RWPE2 (cell line): ENCODE results near the gene RAPSN.
A peak's percentile ranks its signal among the peaks of the same experiment; 100 is the strongest.

Experiments
- ATAC-seq: fragments of 200-7000 bp; cut with Tn5 transposase; 3 replicates; pipeline ENCODE4 v1.9.1; 2021; ENCODE audit warnings: low read depth
- DNase-seq: peaks from one replicate; pipeline ENCODE4 v3.0.0-alpha.2; 2020; ENCODE audit warnings: low spot score
- H3K27ac ChIP-seq: fragments of 450-650 bp; 2 replicates; pipeline ENCODE4 v1.5.1; 2017; ENCODE audit warnings: mild to moderate bottlenecking; ENCODE audit not compliant: poor library complexity, severe bottlenecking
- H3K27me3 ChIP-seq: fragments of 250-450 bp; sonication (Bioruptor Pico); 2 replicates; pipeline ENCODE4 v1.5.1; 2021; ENCODE audit warnings: mild to moderate bottlenecking, moderate library complexity; ENCODE audit not compliant: insufficient read depth, poor library complexity, severe bottlenecking
- H3K36me3 ChIP-seq: fragments of 250-450 bp; sonication (Bioruptor Pico); 2 replicates; pipeline ENCODE4 v1.5.1; 2020; ENCODE audit warnings: low read depth, mild to moderate bottlenecking, moderate library complexity
- H3K4me1 ChIP-seq: fragments of 250-450 bp; sonication (Bioruptor Pico); 2 replicates; pipeline ENCODE4 v1.5.1; 2021; ENCODE audit warnings: mild to moderate bottlenecking, moderate library complexity; ENCODE audit not compliant: insufficient read depth, poor library complexity, severe bottlenecking
- H3K4me3 ChIP-seq: fragments of 250-450 bp; sonication (Bioruptor Pico); 2 replicates; pipeline ENCODE4 v1.5.1; 2021; ENCODE audit warnings: mild to moderate bottlenecking, moderate library complexity; ENCODE audit not compliant: severe bottlenecking
- H3K9me3 ChIP-seq: fragments of 250-450 bp; sonication (Bioruptor Pico); 2 replicates; pipeline ENCODE4 v1.5.1; 2021; ENCODE audit warnings: mild to moderate bottlenecking, moderate library complexity; ENCODE audit not compliant: severe bottlenecking
- TF ChIP-seq, protein P1 (sequence below): fragments of 450-650 bp; IDR thresholded peaks from one replicate; pipeline ENCODE4 v1.5.1; 2017; ENCODE audit warnings: mild to moderate bottlenecking, moderate library complexity; ENCODE audit not compliant: poor library complexity, severe bottlenecking

RAPSN gene

GRCh38 chr11:47396049-47396320, 53.0 kb downstream of the RAPSN start:
- H3K9me3 ChIP-seq: no peaks in the 10 kb centered on the region
- ATAC-seq: no peak
- no peaks in the 10 kb centered on the region for H3K27me3 ChIP-seq
- TF ChIP-seq, protein P1, sequence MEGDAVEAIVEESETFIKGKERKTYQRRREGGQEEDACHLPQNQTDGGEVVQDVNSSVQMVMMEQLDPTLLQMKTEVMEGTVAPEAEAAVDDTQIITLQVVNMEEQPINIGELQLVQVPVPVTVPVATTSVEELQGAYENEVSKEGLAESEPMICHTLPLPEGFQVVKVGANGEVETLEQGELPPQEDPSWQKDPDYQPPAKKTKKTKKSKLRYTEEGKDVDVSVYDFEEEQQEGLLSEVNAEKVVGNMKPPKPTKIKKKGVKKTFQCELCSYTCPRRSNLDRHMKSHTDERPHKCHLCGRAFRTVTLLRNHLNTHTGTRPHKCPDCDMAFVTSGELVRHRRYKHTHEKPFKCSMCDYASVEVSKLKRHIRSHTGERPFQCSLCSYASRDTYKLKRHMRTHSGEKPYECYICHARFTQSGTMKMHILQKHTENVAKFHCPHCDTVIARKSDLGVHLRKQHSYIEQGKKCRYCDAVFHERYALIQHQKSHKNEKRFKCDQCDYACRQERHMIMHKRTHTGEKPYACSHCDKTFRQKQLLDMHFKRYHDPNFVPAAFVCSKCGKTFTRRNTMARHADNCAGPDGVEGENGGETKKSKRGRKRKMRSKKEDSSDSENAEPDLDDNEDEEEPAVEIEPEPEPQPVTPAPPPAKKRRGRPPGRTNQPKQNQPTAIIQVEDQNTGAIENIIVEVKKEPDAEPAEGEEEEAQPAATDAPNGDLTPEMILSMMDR: no peak
- H3K4me1 ChIP-seq: no peaks in the 10 kb centered on the region
- H3K4me3 ChIP-seq: no peak overlapping the region
- H3K27ac ChIP-seq: no peak overlapping the region
- no peak for DNase-seq
- H3K36me3 ChIP-seq: no peaks in the 10 kb centered on the region

DNA sequence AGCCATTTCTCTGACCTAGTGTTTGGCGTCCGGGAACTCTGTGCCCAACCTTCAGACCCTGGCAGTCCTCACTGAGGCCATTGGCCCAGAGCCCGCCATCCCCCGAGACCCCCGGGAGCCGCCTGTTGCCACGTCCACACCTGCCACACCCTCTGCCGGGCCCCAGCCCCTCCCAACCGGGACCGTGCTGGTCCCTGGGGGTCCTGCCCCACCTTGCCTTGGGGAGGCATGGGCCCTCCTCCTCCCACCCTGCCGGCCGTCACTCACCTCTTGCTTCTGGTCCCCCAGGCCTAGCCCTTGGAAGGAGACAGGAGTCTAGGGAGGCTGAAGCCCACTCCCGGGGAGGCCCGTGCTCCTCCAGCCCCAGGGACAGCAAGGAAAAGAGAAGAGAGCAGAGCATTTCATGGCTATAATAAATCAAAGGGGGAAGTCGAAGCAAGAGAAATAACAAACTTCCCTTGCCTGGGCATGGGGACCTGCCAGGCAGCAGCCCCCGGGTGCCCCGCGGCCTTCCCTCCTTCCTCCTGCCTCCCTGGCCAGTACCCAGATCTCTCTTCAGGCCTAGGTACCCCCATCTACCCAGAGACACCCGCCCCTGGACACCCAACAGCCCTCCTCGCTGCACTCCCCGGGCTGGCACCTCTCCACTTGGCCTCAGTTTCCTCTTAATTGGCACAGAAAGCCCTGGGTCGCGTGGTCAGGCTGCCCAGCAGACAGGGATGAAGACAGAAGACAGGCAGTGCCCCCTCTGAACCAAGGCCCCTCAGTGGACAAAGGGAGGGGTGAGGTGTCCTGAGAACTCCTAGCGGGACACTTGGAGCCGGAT, 53.5 kb downstream of the RAPSN start:
- H3K9me3 ChIP-seq: no peaks in the 10 kb centered on the region
- DNase-seq: peak; percentile 55
- no peak overlapping the region for H3K4me3 ChIP-seq
- no peaks in the 10 kb centered on the region for H3K27me3 ChIP-seq
- no peaks in the 10 kb centered on the region for H3K36me3 ChIP-seq
- TF ChIP-seq, protein P1: no peak
- ATAC-seq: no peak
- no peaks in the 10 kb centered on the region for H3K4me1 ChIP-seq
- H3K27ac ChIP-seq: no peak overlapping the region

- no peaks in the 10 kb centered on the region for H3K36me3 ChIP-seq
- no peaks in the 10 kb centered on the region for H3K4me1 ChIP-seq
- H3K4me3 ChIP-seq: no peak overlapping the region
- H3K9me3 ChIP-seq: no peaks in the 10 kb centered on the region
- TF ChIP-seq, protein P1: no peak
- no peaks in the 10 kb centered on the region for H3K27me3 ChIP-seq
- H3K27ac ChIP-seq: no peak overlapping the region
- DNase-seq (no peak), ATAC-seq (no peak)
Observed at GRCh38 chr11:47394322-47395222, 54.4 kb downstream of the RAPSN start.

DNA sequence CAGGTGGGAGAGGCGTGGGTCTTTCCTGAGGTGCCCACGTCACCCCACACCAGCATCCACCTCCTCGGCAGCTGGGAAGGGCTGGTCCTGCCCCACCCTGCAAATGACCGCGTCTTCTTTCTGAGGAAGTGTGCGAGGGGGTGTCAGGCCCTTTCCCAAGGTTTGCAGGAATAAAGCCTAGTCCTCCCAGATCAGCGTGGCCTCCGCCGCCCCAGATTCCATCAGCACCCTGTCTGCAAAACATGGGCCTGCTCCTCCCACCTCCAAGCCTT, 55.0 kb downstream of the RAPSN start:
- ATAC-seq (no peak), DNase-seq (no peak)
- TF ChIP-seq, protein P1: no peak
- no peaks in the 10 kb centered on the region for H3K9me3 ChIP-seq
- no peaks in the 10 kb centered on the region for H3K4me1 ChIP-seq
- H3K27ac ChIP-seq: no peak overlapping the region
- no peak overlapping the region for H3K4me3 ChIP-seq
- no peaks in the 10 kb centered on the region for H3K27me3 ChIP-seq
- no peaks in the 10 kb centered on the region for H3K36me3 ChIP-seq
